Ishikawa (cell line): Measurements from ENCODE around the gene PDE1C.

Experiments used
- CEBPB ChIP-seq: IDR thresholded peaks from 2 replicates; pipeline ENCODE4 v1.6.1; 2012
- CREB1 ChIP-seq: IDR thresholded peaks from 2 replicates; pipeline ENCODE4 v1.6.1; 2012; ENCODE audit warnings: low read depth
- EGR1 ChIP-seq: IDR thresholded peaks from 2 replicates; pipeline ENCODE4 v1.6.1; 2012
- EP300 ChIP-seq: IDR thresholded peaks from 2 replicates; pipeline ENCODE4 v1.6.1; 2012; ENCODE audit warnings: borderline replicate concordance
- FOXM1 ChIP-seq: IDR thresholded peaks from 2 replicates; pipeline ENCODE4 v1.6.1; 2012; ENCODE audit warnings: low read depth, borderline replicate concordance
- NFIC ChIP-seq: IDR thresholded peaks from 2 replicates; pipeline ENCODE4 v1.6.1; 2012
- RAD21 ChIP-seq: IDR thresholded peaks from 2 replicates; pipeline ENCODE4 v1.6.1; 2012; ENCODE audit warnings: low read depth
- TAF1 ChIP-seq: IDR thresholded peaks from 2 replicates; pipeline ENCODE4 v1.6.1; 2012; ENCODE audit warnings: low read depth, mild to moderate bottlenecking
- TCF12 ChIP-seq: IDR thresholded peaks from 2 replicates; pipeline ENCODE4 v1.6.1; 2012; ENCODE audit warnings: low read depth
- TEAD4 ChIP-seq: IDR thresholded peaks from 2 replicates; pipeline ENCODE4 v1.6.1; 2012
- YY1 ChIP-seq: IDR thresholded peaks from 2 replicates; pipeline ENCODE4 v1.6.1; 2012; ENCODE audit warnings: low read depth
- ZBTB7A ChIP-seq: IDR thresholded peaks from 2 replicates; pipeline ENCODE4 v1.6.1; 2012; ENCODE audit warnings: low read depth
- TF ChIP-seq, protein P1 (sequence below): IDR thresholded peaks from 2 replicates; pipeline ENCODE4 v1.6.1; 2012
- TF ChIP-seq, protein P2 (sequence below): IDR thresholded peaks from 2 replicates; pipeline ENCODE4 v1.6.1; 2012
- TF ChIP-seq, protein P3 (sequence below): IDR thresholded peaks from 2 replicates; pipeline ENCODE4 v1.6.1; 2012; ENCODE audit warnings: low read depth, mild to moderate bottlenecking

The PDE1C gene

DNA sequence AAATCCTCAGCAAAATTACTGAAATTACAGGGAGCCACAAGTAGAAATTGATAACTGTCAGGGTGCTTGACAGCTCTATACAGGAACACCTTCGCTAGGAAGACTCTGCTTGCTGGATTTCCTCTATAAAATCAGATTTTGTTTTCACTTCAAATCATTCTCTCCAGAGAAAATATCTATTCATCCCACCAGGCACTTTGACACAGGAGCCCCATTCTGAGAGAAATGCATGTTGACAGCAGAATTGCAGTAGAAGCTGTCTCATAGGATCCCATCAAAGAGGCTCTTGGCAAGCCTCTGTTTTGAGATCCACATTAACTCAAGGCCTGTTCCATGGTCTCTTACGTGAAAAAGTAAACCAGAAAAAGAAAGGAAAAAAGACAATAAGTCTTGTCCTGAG is 116.8 kb downstream of the PDE1C start:
- no peak for TF ChIP-seq NFIC
- TF ChIP-seq TAF1 = no peak
- no peak for TF ChIP-seq CREB1
- TF ChIP-seq YY1 = no peak
- TF ChIP-seq EP300 = no peak
- no peak for TF ChIP-seq TEAD4
- TF ChIP-seq RAD21 = no peak
- no peak for TF ChIP-seq ZBTB7A
- TF ChIP-seq, protein P1, sequence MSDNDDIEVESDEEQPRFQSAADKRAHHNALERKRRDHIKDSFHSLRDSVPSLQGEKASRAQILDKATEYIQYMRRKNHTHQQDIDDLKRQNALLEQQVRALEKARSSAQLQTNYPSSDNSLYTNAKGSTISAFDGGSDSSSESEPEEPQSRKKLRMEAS = no peak
- no peak for TF ChIP-seq FOXM1
- TF ChIP-seq, protein P2, sequence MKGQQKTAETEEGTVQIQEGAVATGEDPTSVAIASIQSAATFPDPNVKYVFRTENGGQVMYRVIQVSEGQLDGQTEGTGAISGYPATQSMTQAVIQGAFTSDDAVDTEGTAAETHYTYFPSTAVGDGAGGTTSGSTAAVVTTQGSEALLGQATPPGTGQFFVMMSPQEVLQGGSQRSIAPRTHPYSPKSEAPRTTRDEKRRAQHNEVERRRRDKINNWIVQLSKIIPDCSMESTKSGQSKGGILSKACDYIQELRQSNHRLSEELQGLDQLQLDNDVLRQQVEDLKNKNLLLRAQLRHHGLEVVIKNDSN = no peak
- TF ChIP-seq CEBPB = no peak
- TF ChIP-seq, protein P3, sequence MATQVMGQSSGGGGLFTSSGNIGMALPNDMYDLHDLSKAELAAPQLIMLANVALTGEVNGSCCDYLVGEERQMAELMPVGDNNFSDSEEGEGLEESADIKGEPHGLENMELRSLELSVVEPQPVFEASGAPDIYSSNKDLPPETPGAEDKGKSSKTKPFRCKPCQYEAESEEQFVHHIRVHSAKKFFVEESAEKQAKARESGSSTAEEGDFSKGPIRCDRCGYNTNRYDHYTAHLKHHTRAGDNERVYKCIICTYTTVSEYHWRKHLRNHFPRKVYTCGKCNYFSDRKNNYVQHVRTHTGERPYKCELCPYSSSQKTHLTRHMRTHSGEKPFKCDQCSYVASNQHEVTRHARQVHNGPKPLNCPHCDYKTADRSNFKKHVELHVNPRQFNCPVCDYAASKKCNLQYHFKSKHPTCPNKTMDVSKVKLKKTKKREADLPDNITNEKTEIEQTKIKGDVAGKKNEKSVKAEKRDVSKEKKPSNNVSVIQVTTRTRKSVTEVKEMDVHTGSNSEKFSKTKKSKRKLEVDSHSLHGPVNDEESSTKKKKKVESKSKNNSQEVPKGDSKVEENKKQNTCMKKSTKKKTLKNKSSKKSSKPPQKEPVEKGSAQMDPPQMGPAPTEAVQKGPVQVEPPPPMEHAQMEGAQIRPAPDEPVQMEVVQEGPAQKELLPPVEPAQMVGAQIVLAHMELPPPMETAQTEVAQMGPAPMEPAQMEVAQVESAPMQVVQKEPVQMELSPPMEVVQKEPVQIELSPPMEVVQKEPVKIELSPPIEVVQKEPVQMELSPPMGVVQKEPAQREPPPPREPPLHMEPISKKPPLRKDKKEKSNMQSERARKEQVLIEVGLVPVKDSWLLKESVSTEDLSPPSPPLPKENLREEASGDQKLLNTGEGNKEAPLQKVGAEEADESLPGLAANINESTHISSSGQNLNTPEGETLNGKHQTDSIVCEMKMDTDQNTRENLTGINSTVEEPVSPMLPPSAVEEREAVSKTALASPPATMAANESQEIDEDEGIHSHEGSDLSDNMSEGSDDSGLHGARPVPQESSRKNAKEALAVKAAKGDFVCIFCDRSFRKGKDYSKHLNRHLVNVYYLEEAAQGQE = no peak
- TF ChIP-seq EGR1 = no peak
- TF ChIP-seq TCF12 = no peak

GRCh38 chr7:31950091-31950755 is 120.0 kb downstream of the PDE1C start:
- TF ChIP-seq CREB1 (no peak), ZBTB7A (no peak), EGR1 (no peak), EP300 (no peak), TCF12 (no peak), NFIC (no peak), RAD21 (no peak), TEAD4 (no peak), TAF1 (no peak), FOXM1 (no peak), YY1 (no peak)
- TF ChIP-seq, protein P3 = no peak
- TF ChIP-seq, protein P2 = no peak
- TF ChIP-seq, protein P1 = no peak

DNA sequence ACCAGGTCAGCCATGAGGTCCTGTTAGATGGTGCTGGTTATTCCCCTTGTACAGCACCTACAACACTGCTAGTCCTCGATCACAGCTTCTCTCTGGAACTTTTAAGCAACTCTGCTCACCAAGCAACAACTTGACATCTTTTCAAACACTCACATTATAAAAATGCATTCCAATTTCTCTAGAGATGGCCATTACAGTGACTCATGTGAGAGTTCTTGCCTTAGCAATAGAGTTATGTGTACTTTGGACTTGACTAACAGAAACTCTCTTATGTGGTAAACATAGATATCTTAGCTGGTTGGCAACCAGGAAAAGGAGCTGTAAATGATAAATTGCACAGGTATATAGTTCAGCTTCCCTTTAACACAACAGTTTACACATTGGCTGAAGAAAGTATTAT is 122.2 kb downstream of the PDE1C start:
- TF ChIP-seq TCF12 = no peak
- TF ChIP-seq CREB1 = no peak
- TF ChIP-seq, protein P1 = no peak
- TF ChIP-seq FOXM1 = no peak

DNA sequence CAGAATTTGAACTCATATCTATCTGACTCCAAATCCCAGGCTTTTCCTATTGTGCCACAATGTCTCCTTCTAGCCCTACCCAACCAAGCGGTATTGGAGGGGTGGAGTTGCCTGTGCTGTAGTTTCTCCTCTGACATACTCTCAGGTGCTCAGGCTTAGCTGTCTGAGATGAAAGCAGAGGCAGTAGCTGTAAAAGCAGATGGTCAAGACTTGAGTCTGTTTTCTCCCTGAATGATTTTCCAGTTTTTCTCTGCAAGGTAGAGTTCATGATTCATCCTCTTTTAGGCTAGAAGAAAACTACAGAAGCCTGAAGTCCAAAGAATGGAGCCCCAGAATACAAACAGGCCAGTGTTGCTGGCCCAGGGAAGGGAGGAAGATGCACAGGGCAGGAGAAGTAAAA is 130.0 kb downstream of the PDE1C start:
- TF ChIP-seq, protein P3 = no peak
- TF ChIP-seq RAD21 (no peak), YY1 (no peak), ZBTB7A (no peak), EGR1 (no peak), CEBPB (no peak), TEAD4 (no peak), FOXM1 (no peak), NFIC (no peak), TAF1 (no peak), CREB1 (no peak), EP300 (no peak), TCF12 (no peak)
- TF ChIP-seq, protein P2 = no peak
- TF ChIP-seq, protein P1 = no peak
